Keratinocyte (primary cell): ENCODE results near the gene LCT.

Experiments used
- CTCF ChIP-seq, 3 experiments: IDR thresholded peaks in 1 of 3; conservative IDR thresholded peaks in 1 of 3; optimal IDR thresholded peaks in 1 of 3; 2 replicates in 2 of 3; 3 replicates in 1 of 3; pipeline versions ENCODE3 to v1.5.1; 2011; ENCODE audit warnings: low read length in 3 of 3, mild to moderate bottlenecking in 3 of 3, moderate library complexity in 2 of 3, control low read depth in 1 of 3, inconsistent platforms in 1 of 3; ENCODE audit not compliant: insufficient read depth in 2 of 3; ENCODE audit errors: extremely low read depth in 1 of 3
- EZH2 ChIP-seq: IDR thresholded peaks from one replicate; pipeline ENCODE4 v1.6.1; 2012; ENCODE audit warnings: inconsistent platforms, mild to moderate bottlenecking, low read length, moderate library complexity

DNA sequence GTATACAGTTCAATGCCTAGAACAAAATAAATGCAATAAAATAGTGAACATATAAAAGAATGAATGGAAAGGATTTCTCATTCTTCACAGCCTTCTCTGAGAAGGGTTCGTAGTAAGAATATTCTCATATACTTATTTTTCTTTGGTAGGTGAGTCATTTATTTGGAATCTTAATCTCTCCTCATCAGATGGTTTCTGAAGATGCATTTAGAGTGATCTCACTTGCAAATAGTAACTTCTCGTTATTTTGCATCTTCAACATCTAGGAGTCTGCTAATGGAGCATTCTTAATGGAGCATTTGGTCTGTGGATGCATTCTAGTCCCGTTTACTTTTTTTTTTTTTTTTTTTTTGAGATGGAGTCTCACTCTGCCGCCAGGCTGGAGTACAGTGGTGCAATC lies 91.4 kb downstream of the LCT start:
- TF ChIP-seq CTCF (optimal IDR thresholded peaks at IDR 0.05 in 1 of 3, IDR thresholded peaks at IDR 0.05 in 1 of 3, conservative IDR thresholded peaks at IDR 0.05 in 1 of 3; ENCODE audit: extremely low read depth in 1 of 3, insufficient read depth in 2 of 3, low read length in 3 of 3) (no peak), EZH2 (no peak)
